GM12878 (cell line): ENCODE data around the gene DCTN4. TPM values are rescaled to one million over a fixed set of nuclear protein-coding genes. Genes with fewer than 3 reads are reported as not detected.
A peak's percentile ranks its signal among the peaks of the same experiment; 100 is the strongest.

Experiments used
- ATAC-seq: fragments of 200-7000 bp; cut with Tn5 transposase; 3 replicates; pipeline ENCODE4 v1.9.1; 2020; ENCODE audit warnings: mild to moderate bottlenecking, moderate library complexity
- BruUV-seq: library from RNA; stranded (reverse); fragments of 400-500 nt; replicated peaks from 2 replicates; lab custom pipeline; 2021; lab: Mats Ljungman, UMichigan
- CTCF ChIA-PET: fragments of 300-600 bp; sonication (Branson Sonifier 250); formaldehyde crosslinking; extraction: SDS; loops from one replicate; lab custom pipeline; 2021; ENCODE audit warnings: inconsistent platforms; lab: Yijun Ruan, JAX
- POLR2A ChIA-PET: fragments of 350-600 bp; formaldehyde crosslinking; extraction: SDS; loops from one replicate; lab custom pipeline; 2021; ENCODE audit warnings: inconsistent platforms; lab: Charles Lee
- RAD21 ChIA-PET: fragments of 300-600 bp; sonication (Branson Sonifier 250); formaldehyde crosslinking; loops from one replicate; lab custom pipeline; 2023; ENCODE audit warnings: antibody characterized with exemption; ENCODE audit not compliant: unreplicated experiment; lab: Charles Lee
- SMC1A ChIA-PET: fragments of 300-600 bp; sonication (Branson Sonifier 250); formaldehyde crosslinking; loops from one replicate; lab custom pipeline; 2023; ENCODE audit not compliant: unreplicated experiment, uncharacterized antibody; lab: Charles Lee
- DNase-seq: peaks from one replicate; pipeline ENCODE4 v3.0.0-alpha.2; 2011; ENCODE audit warnings: low read depth, low spot score
- FAIRE-seq: peaks from 3 replicates; lab custom pipeline; 2011; peaks lifted over from hg19 to GRCh38; lab: Jason Lieb, UNC
- H2AFZ ChIP-seq: 2 replicates; pipeline ENCODE4 v1.6.0; 2011; ENCODE audit warnings: low read depth, low read length, control low read depth; ENCODE audit not compliant: control insufficient read depth
- H3K27ac ChIP-seq: 2 replicates; pipeline ENCODE4 v1.5.1; 2011; ENCODE audit warnings: control low read depth; ENCODE audit not compliant: control insufficient read depth, insufficient read depth
- H3K27me3 ChIP-seq, 2 experiments: replicated peaks in 1 of 2; 2 replicates each; pipeline versions ENCODE4 v1.6.0 to v1.6.1; 2011; ENCODE audit warnings: low read length in 1 of 2; ENCODE audit not compliant: control insufficient read depth in 2 of 2, insufficient read depth in 2 of 2
- H3K36me3 ChIP-seq, 2 experiments: 2 replicates each; pipeline ENCODE4 v1.5.1; 2011; ENCODE audit warnings: low read length in 1 of 2; ENCODE audit not compliant: control insufficient read depth in 2 of 2, insufficient read depth in 2 of 2
- H3K4me1 ChIP-seq: 2 replicates; pipeline ENCODE4 v1.6.1; 2011; ENCODE audit warnings: mild to moderate bottlenecking, low read length, moderate library complexity, mixed read lengths; ENCODE audit not compliant: control insufficient read depth, insufficient read depth
- H3K4me2 ChIP-seq: 2 replicates; pipeline ENCODE4 v1.6.0; 2011; ENCODE audit warnings: control low read depth; ENCODE audit not compliant: control insufficient read depth, insufficient read depth
- H3K4me3 ChIP-seq: fragments of 200-600 bp; sonication (generic); 2 replicates; pipeline ENCODE4 v1.5.1; 2016
- H3K79me2 ChIP-seq: 2 replicates; pipeline ENCODE4 v1.6.0; 2011; ENCODE audit warnings: low read length; ENCODE audit not compliant: control insufficient read depth, insufficient read depth
- H3K9ac ChIP-seq: 2 replicates; pipeline ENCODE4 v1.8.0; 2011; ENCODE audit warnings: low read length, control low read depth, mixed read lengths; ENCODE audit not compliant: control insufficient read depth, insufficient read depth
- H3K9me3 ChIP-seq: replicated peaks from 3 replicates; pipeline ENCODE4 v1.5.1; 2011; ENCODE audit warnings: mild to moderate bottlenecking, low read length; ENCODE audit not compliant: control insufficient read depth, insufficient read depth
- H4K20me1 ChIP-seq: 2 replicates; pipeline ENCODE4 v1.6.0; 2011; ENCODE audit not compliant: control insufficient read depth, insufficient read depth
- ATF2 ChIP-seq: IDR thresholded peaks from 2 replicates; pipeline ENCODE4 v1.6.1; 2012; ENCODE audit warnings: low read length, inconsistent platforms
- BACH1 ChIP-seq: fragments of 450-650 bp; IDR thresholded peaks from 2 replicates; pipeline ENCODE4 v1.6.1; 2017; ENCODE audit warnings: mild to moderate bottlenecking, borderline replicate concordance
- CBX3 ChIP-seq: fragments of 200-600 bp; sonication (generic); IDR thresholded peaks from 2 replicates; pipeline ENCODE4 v1.6.1; 2016; ENCODE audit warnings: low read depth, borderline replicate concordance
- CREB1 ChIP-seq: IDR thresholded peaks from 2 replicates; pipeline ENCODE4 v1.6.1; 2012; ENCODE audit warnings: low read depth, mild to moderate bottlenecking, inconsistent platforms
- CTCF ChIP-seq, 3 experiments: IDR thresholded peaks in 2 of 3; conservative IDR thresholded peaks in 1 of 3; 2 replicates each; pipeline ENCODE4 v1.5.1; 2011; ENCODE audit warnings: low read depth in 3 of 3, low read length in 3 of 3, mild to moderate bottlenecking in 3 of 3, control low read depth in 2 of 3, moderate library complexity in 2 of 3, inconsistent platforms in 1 of 3, mixed read lengths in 1 of 3; ENCODE audit not compliant: control insufficient read depth in 2 of 3, insufficient read depth in 1 of 3; ENCODE audit errors: extremely low read depth in 1 of 3
- DPF2 ChIP-seq: fragments of 450-650 bp; IDR thresholded peaks from 2 replicates; pipeline ENCODE4 v1.6.1; 2017; ENCODE audit warnings: mild to moderate bottlenecking
- HCFC1 ChIP-seq: fragments of 150-350 bp; IDR thresholded peaks from 2 replicates; pipeline ENCODE4 v1.6.1; 2014; ENCODE audit warnings: low read length
- HSF1 ChIP-seq: fragments of 150-350 bp; IDR thresholded peaks from 2 replicates; pipeline ENCODE4 v1.6.1; 2014; ENCODE audit warnings: mild to moderate bottlenecking, low read depth, low read length
- MEF2A ChIP-seq: IDR thresholded peaks from 2 replicates; pipeline ENCODE4 v1.6.1; 2011; ENCODE audit warnings: low read depth, mild to moderate bottlenecking, low read length, moderate library complexity; ENCODE audit not compliant: insufficient read depth
- MXI1 ChIP-seq: fragments of 150-350 bp; IDR thresholded peaks from 2 replicates; pipeline ENCODE4 v1.6.1; 2011; ENCODE audit warnings: low read depth, mild to moderate bottlenecking, inconsistent platforms, low read length, improper control_type of control experiment
- NFIC ChIP-seq: IDR thresholded peaks from 2 replicates; pipeline ENCODE4 v1.6.1; 2012; ENCODE audit warnings: low read depth, mild to moderate bottlenecking, inconsistent platforms, low read length, moderate library complexity
- NFYB ChIP-seq: IDR thresholded peaks from 2 replicates; pipeline ENCODE4 v1.6.1; 2011; ENCODE audit warnings: low read depth, mild to moderate bottlenecking, low read length, improper control_type of control experiment, moderate library complexity; ENCODE audit not compliant: insufficient read depth
- RFX5 ChIP-seq: IDR thresholded peaks from 2 replicates; pipeline ENCODE4 v1.6.1; 2011; ENCODE audit warnings: low read depth, low read length, improper control_type of control experiment
- SMAD5 ChIP-seq: IDR thresholded peaks from 2 replicates; pipeline ENCODE4 v1.6.1; 2016; ENCODE audit warnings: antibody characterized with exemption, low read depth
- SREBF1 ChIP-seq: IDR thresholded peaks from 2 replicates; pipeline ENCODE4 v1.6.1; 2012; ENCODE audit warnings: mild to moderate bottlenecking, low read length
- SRF ChIP-seq, 2 experiments: IDR thresholded peaks; 2 replicates each; pipeline ENCODE4 v1.6.1; 2011; ENCODE audit warnings: low read depth in 2 of 2, low read length in 2 of 2, mild to moderate bottlenecking in 1 of 2, moderate library complexity in 1 of 2
- SUZ12 ChIP-seq: fragments of 200-600 bp; sonication (generic); IDR thresholded peaks from one replicate; pipeline ENCODE4 v1.6.1; 2018; ENCODE audit warnings: antibody characterized with exemption, mild to moderate bottlenecking; ENCODE audit not compliant: unreplicated experiment
- TCF7 ChIP-seq: IDR thresholded peaks from 2 replicates; pipeline ENCODE4 v1.6.1; 2014; ENCODE audit warnings: antibody characterized with exemption, borderline replicate concordance
- WRNIP1 ChIP-seq: IDR thresholded peaks from 2 replicates; pipeline ENCODE4 v1.6.1; 2011; ENCODE audit warnings: low read depth, low read length, improper control_type of control experiment, borderline replicate concordance
- ZNF217 ChIP-seq: fragments of 450-650 bp; IDR thresholded peaks from 2 replicates; pipeline ENCODE4 v1.6.1; 2017; ENCODE audit warnings: antibody characterized with exemption, mild to moderate bottlenecking
- WGBS: methylation state at CpG from one replicate; pipeline ENCODE4 v1.1.6; 2016; ENCODE audit warnings: low lambda C conversion rate; ENCODE audit not compliant: insufficient replicate concordance, insufficient coverage; ENCODE audit errors: missing lambda C conversion rate; 5-methylcytosine and 5-hydroxymethylcytosine counted together
- in situ Hi-C: fragments of 300-500 bp; cut with MboI; formaldehyde crosslinking; loops from 9 replicates; pipeline ENCODE4 v1.14.3; 2018; ENCODE audit warnings: mixed read lengths
- intact Hi-C: fragments of 100-400 bp; cut with micrococcal nuclease; formaldehyde crosslinking; loops from one replicate; pipeline ENCODE4 v1.14.2; 2022; ENCODE audit not compliant: unreplicated experiment
- polyA plus RNA-seq, 11 experiments: library from polyadenylated mRNA; depleted of rRNA in 4 of 11; unstranded in 6 of 11; stranded (reverse) in 5 of 11; fragments of >200 nt; fragmentation: Nextera tagmentation in 4 of 11; fragmentation: Illumina TruSeq in 1 of 11; extraction: Ambion mirVana in 4 of 11; extraction: Trizol in 1 of 11; gene quantifications; 1 replicate in 1 of 11; 2 replicates in 10 of 11; pipeline versions ENCODE4 v1.2.1 to v1.2.3, GENCODE V29; 2011 to 2016; ENCODE audit warnings: inconsistent platforms in 2 of 11, missing spikeins in 2 of 11, low read depth in 1 of 11
- total RNA-seq, 4 experiments: library from RNA; depleted of rRNA in 3 of 4; stranded (reverse); fragments of >200 nt in 3 of 4; fragmentation: Illumina TruSeq in 1 of 4; extraction: Trizol in 1 of 4; gene quantifications; 2 replicates each; pipeline versions ENCODE4 v1.2.1 to v1.2.3, GENCODE V29; 2013 to 2021

The DCTN4 gene
- total and polyA plus RNA-seq, 10 of the 15 experiments (the other 5 are each of a cell fraction or from before 2014, with no cell fraction given): 7.6 to 27.8 (median 18.0) TPM

GRCh38 chr5:150778088-150778516, 19.3 kb upstream of the DCTN4 start (continued):
- no peak for TF ChIP-seq DPF2
- TF ChIP-seq WRNIP1: no peak
- TF ChIP-seq ATF2: no peak
- no peak for TF ChIP-seq RFX5
- TF ChIP-seq SRF (IDR thresholded peaks at IDR 0.05; ENCODE audit: low read depth in 2 of 2, low read length in 2 of 2): no peak
- TF ChIP-seq SMAD5: no peak
- no peak for TF ChIP-seq SUZ12

GRCh38 chr5:150777685-150778084, 18.9 kb upstream of the DCTN4 start:
- 82% methylated on average over 3 of the region's 3 CpGs for whole genome bisulfite sequencing
- peak overlapping the region; percentile 94 for H2AFZ ChIP-seq
- H3K36me3 ChIP-seq: no peaks in the 10 kb centered on the region
- no peak overlapping the region for H3K4me3 ChIP-seq
- intact Hi-C loops: loop anchor here (2.0 kb wide), 2 partner anchors 77 to 217 kb away; partner anchors contain the start of gene RBM22
- in situ Hi-C loops: no loop called here
- no peak for ATAC-seq
- RAD21 ChIA-PET: interaction anchor here (1.5 kb wide), 1 partner anchor 12 kb away, joined by 3 read pairs; no protein-coding TSS in a partner anchor
- POLR2A ChIA-PET: interaction anchor here (0.7 kb wide), 1 partner anchor 180 kb away, joined by 7 read pairs; no protein-coding TSS in a partner anchor
- peak overlapping the region; percentile 83 for H3K9ac ChIP-seq
- SMC1A ChIA-PET: interaction anchor here (0.9 to 1.9 kb wide), 4 partner anchors 10 to 121 kb away, joined by 3 to 6 read pairs (median 3); no protein-coding TSS in a partner anchor
- H3K27ac ChIP-seq: peak overlapping the region; percentile 78
- no TSS peak for BruUV-seq
- no peaks in the 10 kb centered on the region for H3K27me3 ChIP-seq
- no peak for FAIRE-seq
- H3K4me2 ChIP-seq: peak overlapping the region; percentile 95
- H3K79me2 ChIP-seq: peaks cover 31% of the 10 kb centered on the region
- H4K20me1 ChIP-seq: no peaks in the 10 kb centered on the region
- CTCF ChIA-PET: interaction anchor here (0.8 to 1.3 kb wide), 5 partner anchors 19 to 217 kb away, joined by 3 to 5 read pairs (median 3); partner anchors contain the start of gene DCTN4
- no peaks in the 10 kb centered on the region for H3K9me3 ChIP-seq
- DNase-seq: no peak
- H3K4me1 ChIP-seq: peaks cover 24% of the 10 kb centered on the region
- no peak for TF ChIP-seq HCFC1
- no peak for TF ChIP-seq NFIC
- no peak for TF ChIP-seq CBX3
- TF ChIP-seq MXI1: no peak
- TF ChIP-seq SREBF1: no peak
- no peak for TF ChIP-seq MEF2A
- no peak for TF ChIP-seq BACH1
- no peak for TF ChIP-seq WRNIP1
- TF ChIP-seq HSF1: no peak
- TF ChIP-seq CREB1: no peak
- no peak for TF ChIP-seq CTCF (IDR thresholded peaks at IDR 0.05 in 2 of 3, conservative IDR thresholded peaks at IDR 0.05 in 1 of 3; ENCODE audit: control insufficient read depth in 2 of 3, extremely low read depth in 1 of 3, insufficient read depth in 1 of 3, low read depth in 3 of 3, low read length in 3 of 3)
- TF ChIP-seq NFYB: no peak
- no peak for TF ChIP-seq ZNF217
- no peak for TF ChIP-seq TCF7
